Measurements from ENCODE around the gene DAAM2.

The DAAM2 gene

DNA sequence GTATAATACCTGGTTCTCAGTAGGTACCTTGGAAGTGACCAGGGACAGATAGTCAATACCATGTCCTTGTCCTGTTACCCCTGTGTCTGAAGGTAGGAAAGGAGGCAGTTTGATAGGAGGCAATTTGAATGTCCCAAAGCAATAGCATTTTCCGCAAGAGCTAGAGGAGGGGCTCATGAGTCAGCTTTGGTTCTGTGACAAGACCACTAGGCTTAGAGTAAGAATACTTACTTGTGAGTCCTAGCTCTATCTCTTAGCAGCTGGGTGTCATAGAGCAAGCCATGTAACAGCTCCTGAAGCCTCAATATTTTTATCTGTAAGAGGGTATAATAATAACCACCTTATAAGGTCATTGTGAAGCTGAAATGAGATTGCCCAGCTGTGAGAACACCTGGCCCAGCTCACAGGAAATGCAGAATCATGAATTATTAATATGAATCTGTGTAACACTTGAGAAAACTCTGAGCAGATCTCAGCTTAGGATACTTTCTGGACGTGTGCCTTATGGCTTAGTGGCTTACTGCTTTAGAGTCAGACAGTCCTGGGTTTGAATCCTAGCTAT is 58.6 kb downstream of the DAAM2 start:
- no peak for DNase-seq

DNA sequence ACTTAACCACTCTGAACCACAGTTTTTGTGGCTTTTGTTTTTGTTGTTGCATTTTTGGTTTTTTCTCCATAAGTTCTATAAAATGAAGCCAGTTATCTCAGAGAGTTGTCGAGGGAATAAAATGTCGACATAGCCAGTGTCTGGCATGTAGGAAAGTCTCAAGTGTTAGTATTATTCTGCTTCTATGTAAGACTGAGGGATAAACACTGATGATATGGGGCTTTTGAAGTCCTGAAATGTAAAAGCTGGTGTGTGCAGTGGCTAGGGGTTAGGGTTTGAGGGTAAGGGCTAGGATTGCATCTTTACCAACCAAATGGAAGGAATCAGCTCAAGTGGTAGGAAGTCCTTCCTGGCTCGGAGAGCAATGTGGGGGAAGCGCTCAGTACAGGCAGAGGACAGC is 59.2 kb downstream of the DAAM2 start:
- DNase-seq = no peak

DNA sequence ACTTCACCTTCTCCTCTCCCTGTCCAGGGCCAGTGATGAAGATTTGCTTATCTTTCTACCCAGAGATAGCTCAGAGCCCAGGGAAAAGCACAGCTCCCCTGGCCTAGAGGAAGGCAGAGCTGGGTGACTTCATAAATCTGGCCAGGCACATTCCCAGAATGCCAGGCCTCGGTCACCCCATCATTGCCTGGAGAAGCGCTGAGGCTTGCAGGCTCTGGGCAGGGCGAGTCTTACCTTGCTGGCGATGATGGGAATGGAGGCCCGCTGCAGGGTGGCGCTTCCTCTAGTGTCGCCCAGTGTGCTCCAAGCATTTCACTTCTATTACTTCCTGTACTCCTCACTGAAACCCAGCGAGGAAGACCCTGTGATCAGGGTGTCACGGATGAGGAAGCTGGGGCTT is 60.1 kb downstream of the DAAM2 start:
- no peak for DNase-seq

DNA sequence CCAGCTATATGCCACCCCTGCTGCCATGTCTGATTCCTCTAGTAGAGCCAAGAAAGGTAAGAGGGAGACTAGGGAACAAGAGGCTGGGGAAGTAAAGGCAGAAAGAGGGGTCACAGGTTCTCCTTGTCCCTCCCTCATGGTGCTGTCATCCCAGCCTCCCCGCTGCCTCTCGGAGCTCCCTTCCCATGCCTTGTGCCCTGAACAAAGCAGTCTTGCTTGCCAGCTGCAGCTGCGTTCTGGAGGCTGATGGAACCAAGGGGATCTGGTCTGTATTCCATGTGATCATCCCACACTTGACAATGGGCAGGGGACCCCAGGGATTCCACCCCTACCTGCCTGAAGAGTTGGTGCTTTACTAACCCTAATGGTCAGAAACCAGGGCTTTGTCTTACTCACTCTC is 61.4 kb downstream of the DAAM2 start:
- DNase-seq = no peak

DNA sequence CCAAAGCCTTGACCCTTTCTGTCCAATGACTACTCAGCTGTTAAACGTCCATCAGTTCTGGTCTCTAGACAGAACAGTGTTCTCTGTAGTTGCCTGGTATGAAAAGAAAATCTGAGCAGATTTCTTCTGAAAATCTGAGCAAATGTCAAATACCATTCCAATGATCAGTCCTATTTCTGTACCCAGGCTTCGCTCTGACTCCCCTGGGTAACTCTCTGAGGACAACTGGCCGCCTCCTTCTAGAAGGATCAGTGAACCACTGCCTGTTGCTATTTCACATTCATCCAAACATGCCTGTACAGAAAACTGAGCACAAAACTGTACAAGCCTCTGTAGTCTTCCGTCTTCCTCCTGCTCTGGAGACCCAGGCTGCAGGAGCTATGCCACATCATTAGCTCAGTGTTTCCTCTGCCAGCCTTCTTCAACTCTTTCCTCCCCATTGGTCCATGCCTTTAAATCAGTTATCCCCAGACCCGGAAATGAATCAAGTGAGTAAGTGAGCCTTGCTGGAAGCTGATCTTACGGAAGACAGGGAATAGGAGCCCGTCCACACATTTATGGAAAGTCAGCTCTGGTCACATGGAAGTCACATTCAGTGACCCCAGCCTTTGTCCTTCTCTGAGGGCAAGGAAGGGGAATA is 63.3 kb downstream of the DAAM2 start:
- no peak for DNase-seq

DNA sequence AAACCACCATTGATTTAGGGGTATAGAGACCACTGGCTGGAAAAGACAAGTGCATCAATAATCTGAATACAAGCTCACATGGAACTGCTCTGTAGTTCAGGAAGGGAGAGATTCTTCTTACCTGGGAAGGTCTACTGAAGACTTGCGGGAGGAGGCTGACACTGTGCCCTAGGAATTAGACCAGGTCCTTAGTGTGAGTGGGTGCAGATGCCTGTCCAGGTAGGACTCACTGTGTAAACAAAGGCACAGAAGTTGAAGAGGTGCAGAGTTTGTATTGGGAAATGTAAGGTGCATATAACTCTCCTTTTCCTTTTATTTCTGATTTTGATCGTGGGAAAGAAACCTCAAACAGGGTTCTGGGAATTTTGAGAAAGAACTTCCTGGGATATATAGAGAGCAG is 66.8 kb downstream of the DAAM2 start:
- DNase-seq = no peak

DNA sequence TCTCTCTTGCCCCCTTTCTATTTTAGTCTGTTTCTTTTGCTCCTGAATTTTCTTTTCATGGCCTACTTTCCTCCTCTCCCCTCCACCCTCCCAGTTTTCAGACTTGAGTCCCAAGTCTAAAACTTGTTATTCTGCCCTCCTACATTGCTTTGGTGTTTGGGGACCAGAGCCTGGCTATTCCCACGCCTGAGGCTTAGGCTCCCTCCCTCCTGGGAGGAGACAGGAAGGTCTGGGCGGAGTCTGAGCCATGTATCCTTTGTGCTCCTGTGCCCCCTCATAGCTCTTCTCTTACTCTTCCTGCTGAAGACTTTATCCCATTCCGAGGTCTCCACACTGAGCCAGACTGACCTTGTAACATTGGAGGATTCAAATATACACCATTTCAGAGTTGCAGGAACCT is 69.5 kb downstream of the DAAM2 start:
- DNase-seq = no peak

DNA sequence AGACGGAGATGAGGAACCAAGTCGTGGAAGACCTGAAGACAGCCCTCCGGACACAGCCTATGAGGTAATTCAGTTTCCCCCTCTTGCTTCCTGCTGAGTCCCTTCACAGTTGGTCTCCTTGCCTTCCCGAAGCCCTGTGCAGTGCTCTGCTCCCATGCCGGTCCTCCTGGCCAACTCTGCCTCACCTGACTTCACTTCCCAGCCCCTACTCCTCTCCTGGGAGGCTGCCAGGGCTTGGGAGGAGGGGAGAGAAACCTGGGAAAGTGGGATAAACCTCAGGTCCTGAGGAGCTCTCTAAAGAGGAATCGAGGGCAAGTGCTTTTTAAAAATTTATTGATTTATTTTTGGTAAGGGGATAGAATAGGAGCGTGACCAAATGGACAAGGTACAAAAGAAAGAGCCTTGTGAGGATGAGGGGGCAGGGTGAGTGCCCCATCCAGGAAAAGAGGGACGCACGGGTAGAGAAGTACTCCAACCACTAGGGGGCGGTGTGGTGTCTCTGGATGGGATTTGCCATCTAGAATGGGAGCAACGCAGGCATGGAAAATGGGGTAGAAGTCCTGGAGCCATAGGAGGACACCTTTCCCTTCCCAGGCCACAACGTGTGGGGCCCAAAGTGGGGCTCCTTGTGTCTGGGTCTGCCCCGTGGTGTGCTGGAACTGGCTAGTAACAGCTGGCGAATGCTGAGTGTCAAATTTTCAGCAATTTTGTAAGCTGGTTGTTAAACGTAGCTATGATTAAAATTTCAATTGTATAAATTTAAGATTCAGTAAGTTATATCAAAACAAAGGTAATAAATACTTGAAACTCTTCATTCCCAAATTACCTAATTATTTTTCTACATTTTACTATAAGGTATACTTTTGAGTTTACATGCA is 73.1 kb downstream of the DAAM2 start:
- peak; percentile 78 for DNase-seq

DNA sequence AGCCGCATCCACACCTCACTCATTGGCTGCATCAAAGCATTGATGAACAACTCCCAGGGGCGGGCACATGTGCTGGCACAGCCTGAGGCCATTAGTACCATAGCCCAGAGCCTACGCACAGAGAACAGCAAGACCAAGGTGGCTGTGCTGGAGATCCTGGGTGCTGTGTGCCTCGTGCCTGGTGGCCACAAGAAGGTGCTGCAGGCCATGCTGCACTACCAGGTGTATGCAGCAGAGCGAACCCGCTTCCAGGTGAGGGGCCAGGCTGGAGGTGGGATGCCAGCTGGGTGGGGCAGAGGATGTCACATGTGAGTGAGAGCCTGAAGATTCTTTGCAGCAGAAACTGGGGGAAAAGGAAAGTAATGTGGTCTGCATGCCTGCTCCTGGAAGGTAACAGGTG is 75.4 kb downstream of the DAAM2 start:
- DNase-seq = no peak

DNA sequence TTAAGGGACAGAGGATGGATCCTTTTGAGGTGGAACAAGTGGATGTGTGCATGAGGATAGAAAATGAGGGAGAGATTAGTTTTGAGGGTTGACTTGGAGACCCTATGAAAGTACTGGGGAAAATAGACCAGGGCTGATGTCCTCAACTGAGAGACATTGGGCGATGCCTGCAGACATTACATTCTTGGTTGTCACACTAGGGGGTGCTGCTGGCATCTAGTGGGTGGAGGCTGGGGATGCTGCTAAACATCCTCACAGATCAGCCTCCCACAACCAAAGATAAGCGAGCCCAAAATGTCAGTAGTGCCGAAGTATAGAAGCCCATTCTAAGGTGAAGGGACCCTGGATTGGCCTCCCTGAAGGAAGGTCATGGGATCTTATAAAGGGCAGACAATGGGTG is 78.8 kb downstream of the DAAM2 start:
- DNase-seq = peak; percentile 6

DNA sequence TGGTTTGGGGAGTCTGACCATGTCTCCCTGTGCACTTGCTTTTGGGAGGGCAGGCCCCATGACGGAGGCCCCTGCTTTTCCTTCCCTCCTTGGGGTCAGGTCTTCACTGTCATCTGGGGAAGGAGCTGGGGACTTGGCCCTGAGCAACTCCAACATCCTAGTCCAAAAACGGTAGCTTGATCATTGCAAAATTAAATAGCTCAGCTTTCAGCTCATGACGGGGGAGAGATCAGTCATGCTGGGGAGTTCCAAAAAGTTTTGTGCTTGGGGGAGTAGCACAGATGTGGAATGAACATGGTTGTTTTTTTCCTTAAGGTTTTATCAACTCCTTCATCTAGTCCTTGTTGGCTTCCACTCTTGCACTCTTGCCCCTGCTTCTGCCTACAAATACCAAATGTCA is 81.3 kb downstream of the DAAM2 start:
- no peak for DNase-seq

DNA sequence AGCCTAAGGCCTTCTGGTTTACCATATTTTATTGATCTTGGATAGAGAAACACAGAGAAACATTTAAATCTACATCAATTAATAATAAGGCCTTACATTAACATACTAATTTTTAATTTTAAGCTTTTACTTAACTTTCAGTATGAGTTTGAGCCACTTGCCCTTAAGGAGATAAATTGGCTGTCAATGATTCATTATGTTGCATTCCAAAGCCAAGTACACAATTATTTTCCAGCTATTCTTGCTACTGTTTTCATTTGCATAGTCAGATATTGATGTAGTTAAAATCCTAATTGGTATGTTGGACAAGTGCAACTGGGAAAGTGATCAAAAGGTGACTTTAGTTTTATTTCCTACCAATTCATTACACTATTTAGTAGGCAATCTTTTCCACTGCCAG is 83.9 kb downstream of the DAAM2 start:
- DNase-seq = no peak

DNA sequence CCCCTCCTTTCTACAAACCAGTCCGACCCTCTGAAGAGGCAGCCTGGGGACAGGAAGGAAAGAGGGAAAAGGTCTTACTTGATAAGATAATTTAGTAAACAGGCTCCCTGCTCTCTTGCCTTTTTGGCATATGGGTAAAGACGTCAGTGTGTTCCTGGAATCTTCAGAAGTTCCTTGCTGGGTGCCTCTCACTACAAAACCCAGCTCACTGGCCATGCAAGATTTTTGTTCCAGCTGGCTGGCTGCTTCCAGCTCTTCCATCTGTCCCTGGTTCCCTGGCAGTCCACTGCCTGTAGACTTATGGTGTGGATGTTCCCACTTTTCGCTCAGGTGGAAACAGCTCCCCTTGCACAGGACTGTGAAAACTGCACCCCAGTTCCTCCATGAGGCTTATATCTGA is 84.7 kb downstream of the DAAM2 start:
- no peak for DNase-seq

DNA sequence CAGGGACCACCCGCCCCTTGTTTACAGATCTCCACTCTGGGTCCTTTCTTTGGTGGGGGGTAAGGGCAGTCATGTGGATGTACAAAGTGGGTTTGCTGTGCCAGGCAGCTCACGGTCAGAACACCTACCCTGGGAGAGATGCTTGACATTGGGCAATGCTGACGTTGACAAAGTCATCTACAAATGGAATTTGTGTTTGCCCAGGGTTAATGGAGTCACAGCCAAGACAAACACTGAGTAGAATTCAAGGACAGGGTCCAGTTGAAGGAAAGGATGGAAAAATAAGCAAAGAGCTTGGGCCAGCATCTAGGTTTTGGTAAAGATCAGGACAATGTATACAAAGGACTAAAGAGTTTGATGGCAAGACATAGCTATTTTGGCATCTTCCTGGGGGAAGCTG is 87.4 kb downstream of the DAAM2 start:
- no peak for DNase-seq

DNA sequence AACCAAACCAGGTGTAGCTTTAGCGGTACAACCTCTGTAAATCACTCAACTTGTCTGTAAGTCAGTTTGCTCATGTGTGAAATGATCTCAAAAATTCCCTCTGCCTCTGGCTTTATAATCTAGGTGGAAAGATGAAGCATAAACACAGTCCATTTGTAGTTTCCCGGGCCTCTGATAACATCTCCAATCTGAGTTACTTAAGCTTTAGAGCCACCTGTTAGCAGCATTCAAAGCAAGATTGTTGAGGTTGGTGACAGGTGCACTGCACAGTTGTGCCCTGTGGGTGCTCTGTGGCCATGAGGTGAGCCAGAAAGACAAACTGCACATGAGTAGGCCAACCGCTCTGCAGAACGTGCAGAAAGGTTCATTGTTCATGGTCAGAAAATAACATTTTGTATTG is 88.4 kb downstream of the DAAM2 start:
- no peak for DNase-seq

DNA sequence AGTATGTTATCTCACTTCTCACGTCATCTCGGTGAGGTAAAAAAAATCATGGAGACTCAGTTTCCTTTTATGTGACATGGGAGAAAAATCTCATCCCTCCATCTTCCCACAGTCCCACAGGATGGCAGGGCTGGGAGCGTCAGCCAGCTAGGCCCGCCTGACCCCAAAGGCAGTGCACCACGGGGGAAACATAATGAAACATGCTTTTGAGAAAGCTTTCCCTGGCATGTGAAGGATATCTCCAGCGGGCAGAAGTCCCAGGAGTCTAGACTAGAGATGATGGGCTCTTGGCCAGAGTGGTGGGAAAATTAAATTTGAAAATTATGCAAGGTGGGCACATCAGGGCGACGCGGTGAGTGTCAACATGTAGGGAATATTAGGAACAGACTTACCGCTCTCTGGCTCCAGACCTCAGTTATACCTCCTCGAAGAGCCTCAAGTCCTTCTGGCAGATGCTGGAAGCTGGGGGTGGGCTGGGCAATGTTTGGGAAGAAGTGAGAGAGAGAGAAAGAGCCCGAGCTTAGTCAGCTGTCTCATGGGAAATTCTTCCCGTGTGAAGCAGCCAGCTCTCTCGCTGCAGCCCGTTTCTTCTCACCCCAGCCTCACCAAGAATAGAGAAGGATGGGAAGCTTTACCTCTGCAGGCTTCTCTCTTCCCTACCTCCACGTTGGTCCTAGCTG is 89.8 kb downstream of the DAAM2 start:
- no peak for DNase-seq

DNA sequence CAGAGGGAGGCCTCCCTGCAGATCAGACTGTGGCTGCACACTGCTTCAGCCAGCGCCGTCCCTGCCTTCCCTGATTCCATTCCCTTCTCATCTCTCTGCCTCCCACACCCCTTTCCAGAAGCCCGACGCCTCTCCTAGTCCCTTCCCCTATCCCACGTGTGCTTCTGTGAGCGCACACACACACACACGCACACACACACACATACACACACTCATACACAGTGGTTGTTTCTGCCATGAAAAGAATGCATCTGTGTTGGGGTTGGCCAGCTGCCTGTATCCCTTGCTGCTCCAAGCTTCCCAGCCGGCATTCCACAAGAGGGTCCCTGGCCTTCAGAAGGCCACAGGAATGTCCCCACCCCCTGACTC is 90.3 kb downstream of the DAAM2 start:
- no peak for DNase-seq

DNA sequence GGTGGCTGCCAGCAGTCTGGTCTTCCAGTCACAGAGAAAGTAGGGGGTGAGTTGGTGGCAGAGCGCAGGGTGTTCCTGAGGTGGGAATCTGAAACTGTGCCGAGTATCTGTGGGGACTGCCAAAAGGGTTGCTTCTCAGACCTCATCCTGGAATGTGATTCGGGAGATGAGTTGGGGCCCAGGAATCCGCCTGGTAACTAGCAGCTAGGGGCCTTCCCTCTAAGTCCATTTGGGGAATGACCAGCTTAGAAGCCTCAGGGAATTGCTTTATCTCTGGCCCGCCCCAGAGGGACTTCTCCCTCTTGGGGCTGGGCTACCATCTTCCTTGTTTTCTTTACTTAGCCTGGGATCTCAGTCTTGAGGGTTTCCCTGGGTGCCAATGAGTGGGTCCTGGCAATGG is 92.5 kb downstream of the DAAM2 start:
- no peak for DNase-seq

DNA sequence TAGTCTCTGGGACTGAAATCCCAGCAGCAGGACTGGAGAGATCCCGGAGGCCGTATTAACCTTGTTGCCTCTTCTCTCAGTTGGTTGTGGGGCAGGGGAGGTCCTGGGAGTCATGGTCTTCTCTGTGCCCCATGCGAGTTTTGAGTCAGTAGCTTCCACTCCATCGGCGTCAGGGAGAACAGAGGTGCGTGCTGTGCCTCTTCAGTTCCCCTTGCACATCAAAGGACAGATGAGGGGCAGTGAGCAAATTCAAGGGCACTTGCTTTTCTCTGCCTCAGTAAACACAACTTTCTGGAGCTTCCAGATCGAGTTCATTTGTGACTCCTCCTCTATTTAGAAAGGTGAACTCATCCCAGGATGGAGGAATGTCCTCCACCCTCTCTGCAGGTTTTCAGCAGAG is 93.5 kb downstream of the DAAM2 start:
- no peak for DNase-seq

DNA sequence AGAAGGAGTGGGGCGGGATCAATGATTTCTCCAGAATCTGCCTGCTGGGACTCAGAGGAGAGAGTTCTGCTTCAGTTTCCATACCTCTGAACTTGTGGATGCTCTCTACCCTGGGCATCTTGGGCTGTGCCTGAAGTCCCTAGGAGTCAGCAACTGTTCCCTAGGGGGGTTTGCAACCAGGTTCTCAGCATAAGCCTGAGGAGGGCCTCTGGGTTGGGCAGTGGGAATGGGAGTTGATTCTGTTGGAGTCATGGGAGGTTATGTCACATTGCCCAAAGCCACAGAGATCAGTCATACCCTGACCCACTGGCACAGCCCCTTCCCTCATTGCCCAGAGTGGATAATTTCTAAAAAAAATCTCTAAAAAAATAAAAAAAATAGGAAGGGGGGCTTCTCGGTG is 94.7 kb downstream of the DAAM2 start:
- DNase-seq = no peak

DNA sequence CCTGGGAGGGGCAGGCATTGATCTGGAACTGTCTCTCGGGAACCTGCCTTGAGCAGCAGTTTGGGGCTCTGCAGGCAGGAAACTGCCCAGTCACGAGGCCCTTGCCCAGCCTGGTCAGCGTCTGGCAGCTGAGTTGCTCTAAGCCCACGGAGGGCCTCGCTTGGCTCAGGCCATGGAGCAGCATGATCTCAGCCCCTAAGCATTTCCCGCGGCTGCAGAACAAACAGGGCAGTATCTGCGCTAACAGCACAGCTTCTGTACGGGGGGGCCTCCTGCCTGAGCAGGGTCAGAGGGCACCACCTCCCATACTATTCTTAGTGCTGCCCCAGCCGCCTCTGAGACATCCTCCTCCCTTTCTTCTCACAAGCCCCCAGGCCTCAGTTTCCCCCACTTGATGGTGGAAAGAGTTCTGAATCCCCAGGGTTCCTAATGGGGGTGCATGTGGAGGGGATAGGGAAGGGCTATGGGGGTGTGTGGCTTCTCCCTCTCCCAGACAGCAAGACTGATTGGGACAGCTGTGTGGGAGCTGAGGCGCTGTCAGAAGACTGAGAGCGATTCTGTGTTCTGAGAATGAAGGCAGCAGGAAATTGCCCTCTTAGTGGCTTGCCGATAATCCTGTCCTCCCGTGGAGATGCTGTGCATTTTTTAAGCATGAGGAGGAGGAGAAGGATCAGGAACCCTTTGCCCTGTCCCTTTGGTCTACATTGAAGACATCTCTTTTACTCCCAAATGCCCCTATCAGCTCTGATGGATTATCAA is 95.7 kb downstream of the DAAM2 start:
- no peak for DNase-seq

DNA sequence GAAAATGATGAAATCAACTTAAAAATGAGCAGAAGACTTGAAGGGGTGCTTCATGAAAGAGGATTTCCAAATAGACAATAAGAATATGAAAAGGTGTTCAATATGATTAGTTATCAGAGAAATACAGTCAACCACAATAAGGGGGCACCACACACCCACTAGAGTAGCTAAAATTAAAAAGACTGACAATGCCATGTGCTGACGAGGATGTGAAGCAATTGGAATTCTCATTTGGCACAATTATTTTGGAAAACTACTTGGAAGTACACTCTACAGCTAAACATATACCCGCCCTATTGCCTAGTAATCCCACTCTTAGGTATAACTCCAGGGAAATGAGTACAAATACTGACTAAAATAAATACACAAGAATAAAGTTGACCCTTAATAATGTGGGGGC is 97.1 kb downstream of the DAAM2 start:
- DNase-seq = no peak

DNA sequence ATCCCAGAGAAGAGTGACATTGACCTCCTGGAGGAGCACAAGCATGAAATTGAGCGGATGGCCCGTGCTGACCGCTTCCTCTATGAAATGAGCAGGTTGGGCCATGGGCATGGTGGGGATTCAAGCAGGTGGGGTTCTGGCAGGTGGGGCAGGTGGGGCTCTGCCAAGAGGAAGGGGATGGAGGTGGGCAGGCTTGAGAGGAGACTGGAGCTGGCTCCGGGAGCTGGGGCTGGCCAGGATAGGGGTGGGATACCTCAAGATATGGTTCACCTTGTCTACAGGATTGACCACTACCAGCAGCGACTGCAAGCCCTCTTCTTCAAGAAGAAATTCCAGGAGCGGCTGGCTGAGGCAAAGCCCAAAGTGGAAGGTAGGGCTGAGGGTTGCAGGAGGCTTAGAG is 99.2 kb downstream of the DAAM2 start:
- DNase-seq = no peak
